CD4-positive, alpha-beta T cell treated with Interferon alpha-2 for 1 hour (primary cell): ENCODE results near the gene LRIG3.
"Not testable (repeated sequence)": the region's sequence is repeated elsewhere in the genome, so short reads cannot be mapped to it uniquely, and the experiment has no call there.

ENCODE experiments used
- DNase-seq, 2 donors: peaks; one replicate each; pipeline ENCODE4 v3.0.0-alpha.2; 2020 to 2022

The LRIG3 gene

GRCh38 chr12:58920102-58920960 lies at the start of gene LRIG3:
LRIG3 (minus strand) TSS chr12:58920504; CDS start chr12:58920235, 269 bp downstream.
- no peak for DNase-seq

- no peak for DNase-seq
Observed at GRCh38 chr12:58969237-58969636, 48.9 kb upstream of the LRIG3 start.

GRCh38 chr12:58967561-58967960 lies 47.3 kb upstream of the LRIG3 start:
- DNase-seq, result no peak

- DNase-seq, result no peak
Observed at GRCh38 chr12:58966939-58967338, 46.6 kb upstream of the LRIG3 start.

- DNase-seq, result no peak
Observed at GRCh38 chr12:58965568-58965967, 45.3 kb upstream of the LRIG3 start.

- no peak for DNase-seq
Observed at GRCh38 chr12:58963844-58964243, 43.5 kb upstream of the LRIG3 start.

GRCh38 chr12:58961906-58962305 lies 41.6 kb upstream of the LRIG3 start:
- DNase-seq, result no peak

GRCh38 chr12:58961166-58961565 lies 40.9 kb upstream of the LRIG3 start:
- DNase-seq, result no peak

GRCh38 chr12:58959639-58960300 lies 39.5 kb upstream of the LRIG3 start:
- no peak for DNase-seq

- DNase-seq, result no peak
Observed at GRCh38 chr12:58957298-58957697, 37.0 kb upstream of the LRIG3 start.

GRCh38 chr12:58955849-58956248 lies 35.5 kb upstream of the LRIG3 start:
- no peak for DNase-seq

GRCh38 chr12:58954002-58954401 lies 33.7 kb upstream of the LRIG3 start:
- DNase-seq, result no peak

- no peak for DNase-seq
Observed at GRCh38 chr12:58950739-58951100, 30.4 kb upstream of the LRIG3 start.

GRCh38 chr12:58949954-58950738 lies 29.8 kb upstream of the LRIG3 start:
- DNase-seq, result not testable (repeated sequence)

- DNase-seq, result no peak
Observed at GRCh38 chr12:58943079-58943478, 22.8 kb upstream of the LRIG3 start.

- DNase-seq, result no peak
Observed at GRCh38 chr12:58942345-58942744, 22.0 kb upstream of the LRIG3 start.

- DNase-seq, result no peak
Observed at GRCh38 chr12:58939399-58940100, 19.2 kb upstream of the LRIG3 start.

- no peak for DNase-seq
Observed at GRCh38 chr12:58938440-58938839, 18.1 kb upstream of the LRIG3 start.

- DNase-seq, result no peak
Observed at GRCh38 chr12:58934528-58934927, 14.2 kb upstream of the LRIG3 start.

GRCh38 chr12:58932806-58933681 lies 12.7 kb upstream of the LRIG3 start:
- DNase-seq, result no peak

GRCh38 chr12:58931518-58931917 lies 11.2 kb upstream of the LRIG3 start:
- DNase-seq, result no peak

GRCh38 chr12:58930770-58931324 lies 10.5 kb upstream of the LRIG3 start:
- DNase-seq, result no peak
